HEK293 (cell line): ENCODE results near the gene TMEM183A.

Source experiments
- GLIS2 ChIP-seq: fragments of 450-650 bp; formaldehyde crosslinking; IDR thresholded peaks from 2 replicates; pipeline ENCODE4 v1.5.1; 2016; ENCODE audit warnings: missing biosample characterization, missing genetic modification characterization
- TCF7L2 ChIP-seq: IDR thresholded peaks from 2 replicates; pipeline ENCODE4 v1.6.1; 2011; ENCODE audit warnings: low read depth, mild to moderate bottlenecking, inconsistent platforms, low read length, moderate library complexity, borderline replicate concordance
- ZBTB11 ChIP-seq: fragments of 450-650 bp; formaldehyde crosslinking; conservative IDR thresholded peaks from 2 replicates; pipeline ENCODE4 v1.5.1; 2016; ENCODE audit warnings: low read depth, missing biosample characterization, missing genetic modification characterization

- TF ChIP-seq ZBTB11 (no peak), GLIS2 (tag by site-specific recombination) (no peak), TCF7L2 (no peak)
Measured at GRCh38 chr1:202968895-202969295, 38.3 kb upstream of the TMEM183A start.
